SHP77 (cell line): ENCODE data around the gene OR5D16.
"Not testable (repeated sequence)": the region's sequence is repeated elsewhere in the genome, so short reads cannot be mapped to it uniquely, and the experiment has no call there.

Experiments
- DNase-seq, 2 experiments: peaks; one replicate each; lab custom pipeline; 2025; lab: John Stamatoyannopoulos, UW

OR5D16 gene

DNA sequence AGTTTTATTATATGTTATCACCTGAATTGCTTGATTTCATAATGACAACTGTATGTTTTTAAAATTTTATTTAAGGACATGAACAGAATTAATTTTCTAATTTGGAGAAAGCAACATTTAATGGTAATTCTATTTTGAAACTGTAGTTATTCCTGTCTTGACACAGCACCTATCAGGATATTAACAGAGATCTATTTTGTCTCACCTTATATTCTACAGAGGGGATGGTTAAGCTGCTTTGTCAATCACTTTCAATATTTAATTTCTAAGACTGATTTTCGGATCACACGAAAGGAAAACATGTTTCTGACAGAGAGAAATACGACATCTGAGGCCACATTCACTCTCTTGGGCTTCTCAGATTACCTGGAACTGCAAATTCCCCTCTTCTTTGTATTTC lies at the start of gene OR5D16:
TSS of gene OR5D16 (plus strand) at position 301 of the 400 bp plus-strand sequence. CDS start at position 301, 0 bp downstream.
- no peak for DNase-seq

DNA sequence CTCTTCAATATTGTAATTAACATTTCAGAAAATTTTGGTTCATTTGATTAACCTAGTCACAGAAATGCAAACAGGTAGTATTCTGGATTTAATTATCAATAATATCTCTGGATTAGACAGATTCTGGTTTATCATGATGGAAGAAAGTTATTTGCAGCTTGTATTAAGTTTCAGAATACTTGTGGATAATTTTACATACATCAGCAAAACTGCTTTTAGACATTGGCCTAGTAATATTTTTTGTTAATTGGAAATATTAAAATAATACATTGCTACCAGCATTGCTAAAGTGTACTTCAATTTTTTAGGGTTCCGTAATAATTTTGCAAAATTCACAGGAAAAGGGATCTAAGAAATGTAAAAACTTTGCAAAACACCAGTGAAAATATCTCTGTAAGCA lies 46.9 kb upstream of the OR5D16 start:
- no peak for DNase-seq

DNA sequence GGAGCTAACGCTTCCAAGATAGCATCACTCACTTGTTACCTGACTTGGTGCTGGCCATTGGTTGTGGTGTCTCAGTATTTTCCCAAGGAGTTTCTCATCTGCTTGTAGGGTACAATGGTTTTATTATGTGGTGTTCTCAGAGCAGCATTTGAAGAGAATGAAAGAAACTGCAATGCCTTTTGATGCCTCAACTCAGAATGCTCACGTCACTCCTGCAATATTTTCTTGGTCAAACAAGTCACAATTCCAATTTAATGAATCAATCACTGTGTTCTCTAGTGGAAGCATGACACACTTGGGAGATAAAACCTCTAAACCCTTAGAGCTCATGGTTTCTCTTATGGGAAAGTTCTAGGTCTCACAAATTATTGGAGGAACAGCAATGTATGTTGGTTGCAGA lies 45.2 kb upstream of the OR5D16 start:
- no peak for DNase-seq

DNA sequence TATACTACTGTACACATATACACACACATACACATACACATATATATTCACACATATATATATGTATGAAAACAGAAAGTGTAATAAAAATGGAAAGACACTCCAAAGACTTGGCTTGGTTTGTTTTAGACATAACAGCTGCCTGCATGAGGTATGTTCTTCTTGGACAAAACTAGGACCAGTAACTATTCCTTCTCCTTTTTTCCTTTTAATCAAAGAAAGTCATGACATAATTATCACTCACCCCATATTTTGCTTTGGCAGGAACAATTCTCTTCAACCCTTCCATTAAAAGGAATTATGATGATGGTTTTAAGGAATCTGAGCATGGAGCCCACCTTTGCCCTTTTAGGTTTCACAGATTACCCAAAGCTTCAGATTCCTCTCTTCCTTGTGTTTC lies 43.3 kb upstream of the OR5D16 start, which contains the start of gene OR5D14:
TSS of gene OR5D14 (plus strand) at position 301 of the 400 bp plus-strand sequence. CDS start at position 301, 0 bp downstream.
- no peak for DNase-seq

DNA sequence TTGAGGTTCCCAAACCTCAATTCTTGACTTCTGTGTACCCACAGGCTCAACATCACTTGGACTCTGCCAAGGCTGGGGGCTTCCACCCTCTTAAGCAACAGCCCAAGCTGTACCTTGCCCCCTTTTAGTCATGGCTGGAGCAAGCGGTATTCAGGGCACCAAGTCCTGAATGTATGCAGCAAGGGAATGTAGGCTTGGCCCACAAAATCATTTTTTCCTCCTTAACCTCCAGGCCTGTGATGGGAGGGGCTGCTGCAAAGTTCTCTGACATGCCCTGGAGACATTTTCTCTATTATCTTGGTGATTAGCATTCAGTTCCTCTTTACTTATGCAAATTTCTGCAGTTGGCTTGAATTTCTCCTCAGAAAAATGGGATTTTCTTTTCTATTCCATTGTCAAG lies 32.3 kb upstream of the OR5D16 start:
- no peak for DNase-seq

DNA sequence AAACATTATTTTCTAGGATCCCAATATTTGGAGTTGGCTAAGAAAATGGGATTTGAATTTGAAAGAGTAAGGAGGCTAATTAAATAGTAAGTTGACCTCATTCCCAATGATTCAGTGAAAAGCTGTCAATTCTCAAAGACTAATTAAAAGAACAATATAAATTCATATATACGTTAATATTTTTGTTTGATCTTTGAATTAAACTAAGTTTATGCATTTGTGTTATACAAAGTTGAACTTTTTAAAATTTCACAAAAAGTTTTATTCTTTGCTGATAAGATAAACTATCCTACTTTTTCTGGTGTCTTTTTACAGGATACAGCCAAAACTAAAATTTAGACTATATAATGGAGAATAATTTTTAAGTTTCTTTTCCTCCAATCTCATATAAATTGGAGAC lies 27.5 kb upstream of the OR5D16 start, which contains the start of gene OR5L1:
TSS of gene OR5L1 (plus strand) at position 301 of the 400 bp plus-strand sequence. CDS start 100 bp downstream, outside the sequence.
- DNase-seq = no peak

DNA sequence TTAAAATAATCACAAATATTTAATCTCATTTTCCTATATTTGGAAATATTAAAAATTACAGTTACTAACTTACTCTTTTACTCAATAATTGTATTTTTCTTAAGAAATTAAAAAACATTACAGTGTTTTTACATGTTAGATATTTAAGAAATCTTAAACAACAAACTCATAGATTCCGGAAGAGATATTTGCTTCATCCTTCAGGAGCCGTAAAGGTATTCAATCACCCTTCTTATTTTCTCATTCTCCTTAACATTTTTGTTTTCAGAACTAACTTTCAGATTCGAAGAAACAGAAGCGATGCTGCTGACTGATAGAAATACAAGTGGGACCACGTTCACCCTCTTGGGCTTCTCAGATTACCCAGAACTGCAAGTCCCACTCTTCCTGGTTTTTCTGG lies 19.2 kb upstream of the OR5D16 start, which contains the start of gene OR5D18:
TSS of gene OR5D18 (plus strand) at position 301 of the 400 bp plus-strand sequence. CDS start at position 301, 0 bp downstream.
- DNase-seq = no peak

DNA sequence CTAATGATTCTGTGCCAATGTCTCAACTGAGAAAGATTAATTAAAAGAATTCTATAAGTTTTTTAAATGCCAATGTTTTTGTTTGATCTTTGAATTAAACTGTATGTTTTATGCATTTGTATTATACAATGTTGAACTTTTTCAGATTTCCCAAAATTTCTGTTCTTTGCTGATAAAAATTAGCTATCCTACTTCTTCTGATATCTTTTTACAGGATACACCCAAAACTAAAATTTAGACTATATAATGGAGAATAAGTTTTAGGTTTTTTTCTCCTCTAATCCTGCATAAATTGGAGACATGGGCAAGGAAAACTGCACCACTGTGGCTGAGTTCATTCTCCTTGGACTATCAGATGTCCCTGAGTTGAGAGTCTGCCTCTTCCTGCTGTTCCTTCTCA lies 11.6 kb upstream of the OR5D16 start, which contains the start of gene OR5L2:
TSS of gene OR5L2 (plus strand) at position 301 of the 400 bp plus-strand sequence. CDS start at position 301, 0 bp downstream.
- no peak for DNase-seq

DNA sequence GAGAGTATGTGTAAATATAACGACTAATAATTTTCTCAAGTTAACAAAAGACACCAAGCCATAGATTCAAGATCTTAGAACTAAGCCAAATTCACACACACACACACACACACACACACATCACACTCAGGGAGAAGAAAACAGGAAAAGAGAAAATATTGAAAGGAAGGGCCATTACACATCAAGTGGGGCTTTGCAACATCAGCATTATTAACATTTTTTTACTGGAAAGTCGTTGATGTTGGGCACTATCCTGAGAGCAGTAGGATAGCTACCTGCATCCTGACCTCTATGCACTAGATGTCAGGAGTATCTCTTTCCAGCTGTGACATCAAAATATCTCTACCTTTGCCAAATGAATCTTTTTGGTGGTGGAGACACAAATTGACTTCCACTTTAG lies 8.9 kb downstream of the OR5D16 start:
- no peak for DNase-seq

DNA sequence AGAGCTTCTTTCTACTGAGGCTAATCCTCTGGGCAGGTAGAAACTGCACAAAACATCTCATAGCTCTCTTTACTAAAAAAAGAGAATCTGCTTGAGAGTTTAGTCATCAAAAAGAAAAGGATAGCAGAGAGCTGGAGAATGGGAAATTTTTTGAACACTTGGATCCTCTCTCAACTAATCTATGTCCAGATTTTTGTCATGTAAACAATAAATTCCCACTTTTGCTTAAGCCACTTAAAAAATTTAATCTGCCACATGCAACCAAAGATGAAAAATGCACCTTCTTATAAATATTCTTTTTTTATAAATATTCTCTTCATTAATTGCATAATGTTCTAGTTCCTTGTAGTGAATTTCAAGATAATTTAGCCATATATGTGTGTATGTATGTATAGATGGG lies 10.5 kb downstream of the OR5D16 start:
- no peak for DNase-seq

DNA sequence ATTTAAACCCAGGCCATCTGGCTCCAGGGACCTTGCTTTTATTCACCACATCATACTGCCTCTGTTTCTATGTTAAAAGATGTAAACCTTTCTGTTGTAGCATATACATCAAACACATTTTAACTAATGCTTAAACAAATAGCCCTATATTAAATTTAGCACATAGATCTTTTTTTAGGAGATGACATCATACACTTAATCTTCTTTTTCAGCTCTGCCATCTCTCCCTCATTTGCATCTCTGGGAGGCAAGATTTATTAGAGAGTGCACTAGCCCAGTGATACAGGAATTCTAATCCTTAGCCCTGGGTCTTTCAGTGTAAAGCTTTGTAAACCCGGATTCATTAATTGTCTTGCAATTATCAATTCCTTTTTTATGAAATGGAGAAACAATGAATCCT lies 13.6 kb downstream of the OR5D16 start:
- DNase-seq = no peak

DNA sequence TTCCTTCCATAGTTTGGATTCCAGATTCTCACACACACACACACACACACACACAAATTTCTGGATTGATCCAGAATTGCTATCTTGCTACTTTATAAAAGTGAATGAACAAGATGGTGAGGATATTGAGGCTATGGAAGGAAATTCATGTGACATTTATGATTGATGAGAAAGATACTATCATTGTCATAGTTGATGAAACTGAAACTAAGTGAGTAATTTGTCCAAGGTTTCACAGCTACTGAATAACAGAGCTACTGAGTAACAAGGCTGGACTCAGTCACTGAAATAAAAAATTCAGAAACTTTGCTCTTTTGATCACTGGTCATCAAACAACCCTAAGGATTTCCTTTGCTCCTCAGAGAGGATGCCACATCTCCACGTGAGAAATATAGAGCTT lies 16.2 kb downstream of the OR5D16 start:
- no peak for DNase-seq

DNA sequence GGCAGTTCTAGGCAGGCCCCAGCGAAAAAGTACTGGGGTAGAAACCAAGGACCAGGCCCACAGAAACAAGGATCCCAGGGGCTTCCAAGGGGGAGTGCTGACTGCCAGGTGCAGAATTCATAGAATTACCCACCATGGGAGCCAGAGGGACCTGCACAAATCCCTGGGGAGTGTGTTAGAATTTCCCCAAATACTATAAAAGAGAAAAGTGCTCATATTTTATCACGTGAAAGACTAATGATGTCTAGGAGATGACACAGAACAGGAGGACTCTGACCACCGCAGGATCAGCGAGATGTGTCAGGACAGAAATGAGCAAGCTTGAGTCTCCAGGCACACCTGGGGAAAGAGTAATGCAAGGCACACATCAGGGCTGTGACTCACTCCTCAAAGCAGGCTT lies 28.8 kb downstream of the OR5D16 start:
- DNase-seq = not testable (repeated sequence)

DNA sequence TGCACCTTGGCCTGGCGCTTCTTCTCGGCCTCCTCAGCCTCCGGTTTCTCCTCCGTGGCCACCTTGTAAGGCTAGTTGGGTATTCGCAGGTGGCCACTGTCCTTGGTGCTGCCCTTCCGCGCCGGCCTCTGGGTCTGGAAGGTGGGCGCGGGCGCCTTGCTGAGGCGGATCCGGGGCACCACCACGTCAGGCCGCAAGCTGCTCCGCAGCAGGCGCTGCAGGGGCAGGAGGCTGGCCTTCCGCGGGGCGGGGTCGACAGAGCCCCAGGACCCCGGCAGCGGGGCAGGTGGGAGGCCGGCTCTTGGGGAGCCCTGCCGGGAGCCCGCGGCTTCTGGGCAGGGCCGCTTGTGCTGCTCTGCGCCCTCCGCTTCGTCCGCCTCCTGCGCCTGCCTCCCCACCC lies 34.2 kb downstream of the OR5D16 start:
- DNase-seq = not testable (repeated sequence)

DNA sequence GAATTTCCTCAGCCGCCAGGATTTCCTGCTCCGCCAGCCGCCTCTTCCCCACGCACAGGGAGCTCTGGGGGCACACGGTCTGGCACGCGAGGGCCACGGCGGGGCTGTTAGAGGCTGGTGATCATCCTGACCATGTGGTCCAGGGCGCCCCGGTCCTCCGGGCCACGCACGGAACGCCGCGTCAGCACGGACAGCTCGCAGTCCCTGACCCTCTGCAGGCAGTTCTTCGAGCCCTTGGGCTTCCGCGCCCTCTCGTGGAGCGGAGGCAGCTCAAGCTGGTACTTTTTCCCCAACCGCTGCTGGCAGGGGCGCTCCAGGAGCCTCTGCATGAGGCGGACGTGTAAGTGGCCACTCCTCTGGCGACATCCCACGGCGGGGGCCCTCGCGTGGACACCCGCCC lies 34.6 kb downstream of the OR5D16 start:
- not testable (repeated sequence) for DNase-seq

DNA sequence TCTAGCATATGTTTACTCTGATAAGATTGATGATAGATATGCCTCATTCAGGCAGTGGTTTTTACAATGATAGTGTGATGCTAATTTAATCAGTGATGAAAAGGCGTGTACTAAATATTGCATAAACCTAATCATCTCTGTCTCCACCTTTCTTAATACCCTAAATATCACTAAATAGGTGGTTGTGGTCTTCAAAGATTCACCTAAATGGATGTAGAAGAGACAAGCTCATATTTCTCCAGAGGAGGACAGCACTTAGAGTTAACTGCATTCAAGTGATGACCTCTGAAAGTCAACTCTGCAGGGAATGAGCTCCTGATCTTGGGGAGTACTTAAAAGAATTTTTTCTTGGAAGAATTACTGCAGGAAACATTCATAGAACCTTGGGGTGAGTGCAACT lies 44.4 kb downstream of the OR5D16 start, which contains the start of gene TRIM51:
TSS of gene TRIM51 (plus strand) at position 301 of the 400 bp plus-strand sequence. CDS start 2,132 bp downstream, outside the sequence.
- DNase-seq = not testable (repeated sequence)

DNA sequence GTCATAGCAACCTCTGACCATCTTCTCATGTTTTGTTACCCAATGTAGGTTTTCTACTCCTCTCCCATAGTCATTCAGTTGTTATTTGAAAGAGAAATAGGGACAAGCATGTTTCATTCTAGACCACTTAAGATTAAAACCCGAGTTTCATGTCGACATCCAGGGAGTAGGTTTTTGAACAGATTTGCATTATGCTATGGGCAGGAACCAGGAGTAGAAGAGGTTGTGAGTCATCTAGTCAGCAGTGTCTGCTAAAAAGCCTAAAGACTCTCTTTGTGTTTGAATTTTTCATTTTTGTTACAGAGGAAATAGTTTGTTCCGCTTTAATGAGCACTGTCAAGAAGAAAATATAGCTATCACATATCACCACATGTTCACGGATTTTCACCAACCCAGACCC lies 46.4 kb downstream of the OR5D16 start:
- DNase-seq = not testable (repeated sequence)

DNA sequence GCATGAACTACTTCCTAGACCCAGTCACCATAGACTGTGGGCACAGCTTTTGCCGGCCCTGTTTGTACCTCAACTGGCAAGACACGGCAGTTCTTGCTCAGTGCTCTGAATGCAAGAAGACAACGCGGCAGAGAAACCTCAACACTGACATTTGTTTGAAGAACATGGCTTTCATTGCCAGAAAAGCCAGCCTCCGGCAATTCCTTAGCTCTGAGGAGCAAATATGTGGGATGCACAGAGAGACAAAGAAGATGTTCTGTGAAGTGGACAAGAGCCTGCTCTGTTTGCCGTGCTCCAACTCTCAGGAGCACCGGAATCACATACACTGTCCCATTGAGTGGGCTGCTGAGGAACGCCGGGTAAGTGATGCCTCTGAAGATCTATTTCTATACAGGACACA lies 46.9 kb downstream of the OR5D16 start:
- DNase-seq = not testable (repeated sequence)
